GM18498 (cell line): Measurements from ENCODE around the gene AFDN.
"Not testable (repeated sequence)": the region's sequence is repeated elsewhere in the genome, so short reads cannot be mapped to it uniquely, and the experiment has no call there.

Experiments
- ATAC-seq: cut with Tn5 transposase; IDR thresholded peaks from one replicate; pipeline ENCODE4 v1.9.1; 2021; ENCODE audit warnings: mild to moderate bottlenecking, moderate library complexity; ENCODE audit not compliant: unreplicated experiment

AFDN gene

DNA sequence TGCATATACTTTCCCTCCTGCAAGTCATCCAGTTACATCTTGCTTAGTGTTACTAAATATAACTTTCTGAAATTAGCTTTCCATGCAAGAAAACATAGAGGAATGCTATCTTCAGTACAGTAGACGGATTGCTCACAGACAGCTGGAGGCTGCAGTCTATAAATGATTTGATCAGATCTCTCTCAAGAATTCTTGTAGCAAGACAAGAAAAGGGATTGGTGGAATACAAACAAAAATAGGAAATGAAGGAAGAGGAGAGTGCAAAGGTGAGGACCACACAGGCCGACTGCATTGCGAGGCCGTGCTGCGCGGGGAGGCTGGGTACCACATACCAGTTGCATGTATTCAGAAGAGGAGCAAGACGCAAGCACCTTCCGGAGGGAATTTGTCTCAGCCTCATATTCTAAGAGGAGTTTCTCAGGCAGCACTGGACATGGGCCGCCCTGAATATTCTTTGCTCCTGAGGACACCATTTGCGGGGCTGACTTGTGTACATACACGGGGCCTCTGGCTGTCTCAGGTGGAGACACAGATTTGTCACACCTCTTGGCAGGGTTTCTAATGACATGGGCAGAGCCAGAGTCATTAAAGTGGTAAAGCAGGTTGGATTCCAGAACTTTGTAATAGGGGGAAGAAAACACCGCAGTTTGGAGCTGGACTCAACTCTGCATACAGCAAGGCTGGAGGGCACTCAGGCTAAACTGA, 148.1 kb downstream of the AFDN start:
- no peak for ATAC-seq

DNA sequence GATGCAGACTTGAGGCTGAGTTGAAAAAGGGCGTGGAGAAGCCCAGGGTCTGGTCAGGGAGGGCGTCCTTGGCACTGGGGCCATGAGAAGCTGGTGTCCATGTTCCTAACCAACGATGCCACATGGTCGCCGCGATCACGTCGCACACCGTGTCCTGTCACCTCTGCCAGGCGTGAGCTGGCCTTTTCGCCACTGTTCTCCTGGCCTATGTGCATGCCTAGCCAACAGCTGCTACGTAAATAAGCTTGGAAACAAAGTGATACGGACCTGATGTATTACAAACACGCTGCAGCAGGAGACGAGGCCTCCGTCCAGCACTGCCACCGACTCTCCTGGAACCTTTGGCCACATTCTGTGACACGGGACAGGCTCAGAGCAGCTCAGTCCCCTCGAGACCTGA, 148.7 kb downstream of the AFDN start:
- no peak for ATAC-seq

DNA sequence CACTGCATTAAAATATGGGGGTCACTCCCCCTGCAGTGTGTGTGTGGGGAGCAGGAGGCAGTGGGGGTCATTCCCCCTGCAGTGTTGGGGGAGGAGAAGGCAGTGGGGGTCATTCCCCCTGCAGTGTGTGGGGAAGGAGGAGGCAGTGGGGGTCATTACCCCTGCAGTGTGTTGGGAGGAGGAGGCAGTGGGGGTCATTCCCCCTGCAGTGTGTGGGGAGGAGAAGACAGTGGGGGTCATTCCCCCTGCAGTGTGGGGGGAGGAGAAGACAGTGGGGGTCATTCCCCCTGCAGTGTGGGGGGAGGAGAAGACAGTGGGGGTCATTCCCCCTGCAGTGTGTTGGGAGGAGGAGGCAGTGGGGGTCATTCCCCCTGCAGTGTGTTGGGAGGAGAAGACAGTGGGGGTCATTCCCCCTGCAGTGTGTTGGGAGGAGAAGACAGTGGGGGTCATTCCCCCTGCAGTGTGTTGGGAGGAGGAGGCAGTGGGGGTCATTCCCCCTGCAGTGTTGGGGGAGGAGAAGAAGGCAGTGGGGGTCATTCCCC, 149.5 kb downstream of the AFDN start:
- not testable (repeated sequence) for ATAC-seq

DNA sequence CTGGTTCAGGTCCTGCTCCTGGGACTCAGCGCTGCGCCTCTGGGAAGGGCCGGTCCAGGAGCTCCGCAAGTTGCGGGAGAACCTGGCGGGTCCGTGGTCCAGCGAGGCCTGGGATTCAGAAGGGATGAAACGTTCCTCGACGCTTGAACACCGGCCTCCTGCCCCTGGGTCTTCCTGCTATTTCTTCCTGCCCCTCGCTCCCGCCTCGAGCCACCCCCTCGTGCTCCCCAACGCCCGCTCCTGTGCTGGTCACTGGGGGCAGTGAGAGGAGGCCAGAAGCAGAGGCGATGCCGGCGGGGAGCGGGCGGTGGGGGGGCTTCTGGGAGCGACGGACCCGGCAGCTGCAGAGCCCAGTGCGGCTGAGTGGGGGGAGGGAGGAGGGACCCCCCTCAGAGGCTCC, 150.0 kb downstream of the AFDN start:
- no peak for ATAC-seq

DNA sequence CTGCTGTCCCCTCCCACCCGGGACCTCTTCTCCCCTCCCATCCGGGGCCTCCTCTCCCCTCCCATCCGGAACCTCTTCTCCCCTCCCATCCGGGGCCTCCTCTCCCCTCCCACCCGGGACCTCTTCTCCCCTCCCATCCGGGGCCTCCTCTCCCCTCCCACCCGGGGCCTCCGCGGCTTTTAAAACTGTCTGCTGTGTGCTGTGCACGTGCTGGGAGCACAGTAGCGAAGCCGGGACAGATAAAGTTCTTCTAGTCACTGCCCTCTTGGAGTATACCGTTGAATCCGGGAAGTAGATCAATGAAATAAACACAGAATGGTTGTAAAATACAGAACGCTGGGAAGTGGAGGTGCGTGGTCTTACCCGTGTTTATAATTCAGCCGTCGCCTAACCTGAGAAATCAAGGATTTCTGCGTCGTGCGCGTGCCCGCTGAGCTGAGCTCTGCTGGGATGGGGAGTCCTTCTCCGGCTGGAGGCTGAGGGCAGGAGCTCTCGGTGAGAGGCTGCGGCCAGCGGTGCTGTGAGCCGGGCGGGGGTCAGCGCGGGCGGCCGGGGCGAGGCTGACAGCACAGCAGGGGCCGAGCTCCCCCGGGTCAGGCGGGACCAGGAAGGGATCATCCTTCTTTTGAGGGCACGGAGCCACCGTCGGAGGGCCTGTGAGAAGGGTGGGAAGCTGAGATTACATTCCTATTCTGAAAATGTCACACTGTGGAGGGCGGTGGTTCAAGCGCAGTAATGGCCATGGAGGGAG, 151.2 kb downstream of the AFDN start:
- no peak for ATAC-seq

DNA sequence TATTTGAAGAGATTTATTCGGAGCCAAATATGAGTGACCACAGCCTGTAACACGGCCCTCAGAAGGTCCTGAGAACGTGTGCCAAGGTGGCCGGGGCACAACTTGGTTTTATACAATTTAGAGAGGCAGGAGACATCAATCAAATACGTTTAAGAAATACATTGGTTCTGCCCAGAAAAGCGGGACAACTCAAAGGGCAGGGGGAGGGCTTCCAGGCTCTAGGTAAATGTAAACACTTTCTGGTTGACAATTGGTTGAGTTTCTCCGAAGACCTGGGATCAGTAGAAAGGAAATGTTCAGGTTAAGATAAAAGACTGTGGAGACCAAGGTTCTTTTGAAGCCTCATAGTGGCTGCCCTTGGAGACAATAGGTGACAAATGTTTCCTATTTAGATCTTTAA, 151.9 kb downstream of the AFDN start:
- no peak for ATAC-seq

DNA sequence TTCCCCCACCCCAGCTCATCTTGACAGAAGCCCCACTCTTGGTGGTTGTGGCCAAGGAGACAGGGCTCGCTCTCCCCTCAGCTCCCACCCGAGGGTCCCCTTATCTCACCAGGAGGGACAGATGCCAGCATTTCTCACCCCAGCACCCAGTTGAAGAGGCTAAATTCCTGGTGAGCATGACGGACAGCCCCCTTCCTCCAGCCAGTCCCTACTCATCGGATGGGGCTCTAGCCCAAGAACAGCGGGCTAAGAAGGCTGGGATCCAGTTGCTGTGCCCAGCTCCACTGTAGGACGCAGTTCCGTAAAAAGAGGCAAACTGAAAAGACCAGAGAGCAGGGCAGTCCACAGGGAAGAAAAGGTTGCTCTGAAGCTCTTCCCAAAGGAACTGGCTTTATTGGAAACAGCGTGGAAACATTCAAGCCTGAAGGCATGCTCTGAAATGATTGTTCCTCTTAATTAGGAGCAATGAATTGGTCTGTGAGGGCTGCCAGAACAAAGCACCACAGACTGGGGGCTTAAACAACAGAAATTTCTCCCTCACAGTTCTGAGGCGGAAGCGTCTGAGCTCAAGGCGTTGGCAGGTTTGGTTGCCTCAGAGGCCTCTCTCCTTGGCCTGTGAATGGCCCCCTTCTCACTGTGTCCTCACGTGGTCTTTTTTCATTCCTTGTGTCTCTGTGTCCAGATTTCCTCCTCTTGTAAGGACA, 152.9 kb downstream of the AFDN start:
- ATAC-seq, result no peak

DNA sequence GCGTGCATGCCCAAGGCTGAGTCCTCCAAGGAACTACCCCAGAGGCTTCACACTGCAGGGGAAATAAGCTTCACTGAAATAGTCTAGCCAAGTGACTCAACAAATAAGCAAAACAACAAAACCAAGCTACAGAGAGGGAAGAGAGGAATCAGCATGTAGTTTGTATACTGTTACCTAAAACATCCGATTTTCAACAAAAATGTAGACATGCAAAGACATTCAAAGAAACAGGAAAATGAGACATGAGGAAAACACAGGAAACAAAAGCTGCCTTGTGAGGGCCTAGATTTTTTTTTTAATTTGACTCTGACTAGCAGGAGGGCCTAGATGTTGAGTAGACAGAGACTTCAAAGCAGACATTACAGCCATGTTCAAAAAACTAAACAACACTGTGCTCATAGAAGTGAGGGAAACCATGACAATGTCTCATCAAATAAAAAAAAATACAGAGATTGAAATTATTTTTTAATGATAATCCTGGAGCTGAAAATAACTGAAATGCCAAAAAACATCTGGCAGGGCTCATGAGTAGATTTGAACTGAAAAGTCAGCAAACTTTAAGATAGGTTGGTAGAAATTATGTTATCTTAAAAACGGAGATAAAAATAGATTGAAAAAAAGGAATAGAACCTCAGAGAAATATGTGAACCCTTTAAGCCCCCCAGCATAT, 154.3 kb downstream of the AFDN start:
- no peak for ATAC-seq

DNA sequence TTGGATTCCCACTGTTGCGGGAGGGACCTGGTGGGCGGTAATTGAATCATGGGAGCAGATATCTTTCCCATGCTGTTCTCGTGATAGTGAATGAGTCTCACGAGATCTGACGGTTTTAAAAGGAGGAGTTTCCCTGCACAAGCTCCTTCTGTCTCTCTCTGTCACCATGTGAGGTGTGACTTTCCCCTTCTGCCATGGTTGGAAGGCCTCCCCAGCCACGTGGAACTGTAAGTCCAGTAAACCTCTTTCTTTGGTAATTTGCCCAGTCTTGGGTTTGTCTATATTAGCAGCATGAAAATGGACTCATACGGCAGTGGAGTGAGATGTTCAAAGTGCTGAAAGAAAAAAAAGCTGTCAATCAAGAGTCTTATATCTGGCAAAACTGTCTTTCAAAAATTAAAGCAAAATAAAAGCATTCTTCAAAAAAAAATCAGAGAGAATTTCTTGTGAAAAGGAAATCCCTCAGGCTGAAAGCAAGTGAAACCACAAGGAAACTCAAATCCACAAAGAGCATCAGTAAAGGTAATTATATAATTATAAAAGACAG, 155.3 kb downstream of the AFDN start:
- ATAC-seq, result no peak

DNA sequence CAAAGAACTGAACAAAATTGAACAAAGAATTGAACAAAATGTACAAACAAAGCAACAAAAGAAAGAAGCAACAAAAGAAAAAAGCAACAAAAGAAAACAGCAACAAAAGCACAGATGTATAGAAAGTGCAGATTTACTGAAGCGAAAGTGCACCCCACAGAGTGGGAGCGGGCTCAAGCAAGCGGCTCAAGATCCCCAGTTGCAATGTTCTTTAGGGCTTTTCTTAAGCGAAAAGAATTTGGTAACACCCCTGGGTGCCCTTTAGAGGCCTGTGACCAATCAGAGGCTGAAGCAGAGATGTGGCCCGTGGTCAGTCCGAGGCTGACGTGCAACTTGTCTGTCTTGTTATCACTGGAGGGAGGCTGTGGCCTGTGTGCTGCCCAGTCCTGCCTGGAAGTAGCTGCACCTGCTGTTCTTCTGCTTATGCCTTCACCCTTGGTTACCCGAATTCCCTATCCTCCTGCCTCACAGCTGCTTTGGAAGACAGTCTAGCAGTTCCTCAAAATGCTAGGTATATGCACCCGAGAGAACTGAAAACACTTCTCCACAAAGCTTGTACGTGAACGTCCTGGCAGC, 157.5 kb downstream of the AFDN start:
- ATAC-seq, result no peak

DNA sequence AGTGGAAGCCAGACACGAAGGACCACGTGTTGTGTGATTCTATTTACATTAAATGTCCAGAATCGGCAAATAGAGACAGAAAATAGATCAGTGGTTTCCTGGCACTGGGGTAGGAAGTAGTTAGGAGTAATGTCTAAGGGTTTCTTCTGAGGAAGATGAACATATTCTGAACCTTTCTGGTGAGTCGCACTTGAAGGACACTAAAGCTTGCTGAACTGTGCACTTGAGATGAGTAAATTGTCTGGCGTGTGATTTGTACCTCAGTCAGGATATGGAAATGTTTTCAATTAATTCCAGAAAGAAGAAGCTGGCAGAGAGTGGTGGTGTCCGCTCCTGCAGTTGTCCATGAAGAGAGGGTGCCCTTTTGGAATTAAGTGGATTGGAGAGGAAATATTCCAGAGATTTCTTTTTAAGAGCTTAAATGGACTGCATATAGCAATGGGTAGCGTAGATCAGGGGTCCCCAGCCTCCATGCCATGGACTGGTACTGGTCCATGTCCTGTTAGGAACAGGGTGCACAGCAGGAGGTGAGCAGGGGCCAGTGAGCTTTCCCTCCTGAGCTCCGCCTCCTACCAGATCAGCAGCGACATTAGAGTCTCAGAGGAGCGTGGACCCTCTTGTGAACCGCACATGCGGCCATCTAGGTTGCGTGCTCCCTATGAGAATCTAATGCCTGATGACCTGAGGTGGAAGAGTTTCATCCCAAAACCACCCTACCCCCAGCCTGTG, 158.3 kb downstream of the AFDN start:
- no peak for ATAC-seq

DNA sequence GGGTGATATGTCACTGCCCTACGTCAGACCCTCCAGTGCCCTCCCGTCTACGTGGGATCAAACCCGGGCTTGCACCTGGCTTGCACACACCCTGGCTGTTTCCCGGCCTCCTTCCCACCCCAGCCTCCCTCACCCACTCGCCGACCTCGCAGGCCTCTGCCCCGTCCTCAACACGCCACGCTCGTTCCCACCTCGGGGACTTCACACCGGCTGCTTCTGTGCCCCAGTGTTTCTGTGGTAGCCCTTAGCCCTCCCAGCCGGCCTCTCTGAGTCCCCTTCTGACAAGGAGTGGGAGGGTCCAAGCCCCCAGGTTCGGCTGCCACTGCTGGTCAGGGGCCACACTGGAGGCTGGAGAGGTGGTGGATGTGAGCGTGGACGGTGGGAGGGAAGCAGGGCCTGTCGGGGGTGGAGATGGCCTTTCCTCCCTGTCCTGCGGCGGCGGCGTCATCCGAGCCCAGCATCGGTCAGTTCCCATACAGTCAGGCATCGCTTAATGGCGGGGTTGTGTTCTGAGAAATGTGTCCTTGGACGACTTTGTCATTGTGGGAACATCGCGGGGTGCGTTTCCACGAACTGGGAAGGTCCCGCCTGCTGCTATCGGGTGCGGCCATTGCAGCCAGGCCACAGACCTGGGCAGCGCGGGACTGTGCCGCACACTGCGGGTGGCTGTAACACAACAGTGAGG, 159.3 kb downstream of the AFDN start:
- no peak for ATAC-seq

DNA sequence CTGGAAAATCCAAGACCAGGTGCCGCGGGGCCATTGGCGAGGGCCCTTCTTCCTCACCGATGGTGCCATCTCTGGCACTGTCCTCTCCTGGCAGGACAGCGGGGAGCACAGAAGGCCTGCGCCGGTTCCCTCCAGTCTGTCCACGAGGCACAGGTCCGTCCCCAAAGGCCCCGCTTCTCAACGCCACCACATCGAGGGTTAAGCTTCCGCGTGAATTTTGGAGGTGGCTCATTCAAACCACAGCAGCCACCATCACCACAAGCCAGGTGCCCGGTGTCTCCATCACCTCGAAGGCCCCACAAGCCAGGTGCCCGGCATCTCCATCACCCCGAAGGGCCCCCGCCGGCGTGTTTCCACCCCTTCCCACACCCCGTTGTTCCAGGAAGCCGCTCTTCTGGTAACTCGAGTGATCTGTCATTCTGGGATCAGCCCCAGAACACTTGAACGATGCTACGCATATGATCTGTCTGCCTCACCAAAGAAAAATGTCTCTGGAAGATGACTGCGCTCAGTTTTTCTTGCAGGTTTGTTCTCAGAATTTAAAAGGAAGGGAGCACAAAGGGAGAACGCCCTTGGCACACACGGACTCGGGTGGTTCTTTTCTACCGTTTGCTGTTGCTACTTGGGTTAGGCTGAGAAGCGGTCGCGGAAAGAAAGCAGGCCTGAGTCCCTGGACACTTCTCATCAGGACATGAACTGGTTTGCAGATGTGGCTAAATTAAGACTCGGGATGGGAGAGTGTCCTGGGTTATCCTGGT, 160.9 kb downstream of the AFDN start:
- no peak for ATAC-seq

DNA sequence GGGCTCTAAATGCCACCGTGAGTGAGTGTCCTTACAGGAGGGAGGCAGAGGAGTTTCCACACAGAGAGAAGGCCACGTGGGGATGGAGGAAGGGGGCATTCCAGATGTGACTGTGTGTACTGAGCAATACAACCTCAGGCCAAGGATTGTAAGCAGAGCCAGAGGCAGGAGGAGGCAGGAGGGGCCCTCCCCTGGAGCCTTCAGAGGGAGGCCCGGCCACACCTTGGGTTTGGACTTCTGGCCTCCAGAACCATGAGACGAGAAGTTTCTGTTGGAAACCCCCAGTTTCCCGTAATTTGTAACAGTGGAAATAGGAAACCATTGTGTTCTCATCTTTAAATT, 161.4 kb downstream of the AFDN start:
- no peak for ATAC-seq

DNA sequence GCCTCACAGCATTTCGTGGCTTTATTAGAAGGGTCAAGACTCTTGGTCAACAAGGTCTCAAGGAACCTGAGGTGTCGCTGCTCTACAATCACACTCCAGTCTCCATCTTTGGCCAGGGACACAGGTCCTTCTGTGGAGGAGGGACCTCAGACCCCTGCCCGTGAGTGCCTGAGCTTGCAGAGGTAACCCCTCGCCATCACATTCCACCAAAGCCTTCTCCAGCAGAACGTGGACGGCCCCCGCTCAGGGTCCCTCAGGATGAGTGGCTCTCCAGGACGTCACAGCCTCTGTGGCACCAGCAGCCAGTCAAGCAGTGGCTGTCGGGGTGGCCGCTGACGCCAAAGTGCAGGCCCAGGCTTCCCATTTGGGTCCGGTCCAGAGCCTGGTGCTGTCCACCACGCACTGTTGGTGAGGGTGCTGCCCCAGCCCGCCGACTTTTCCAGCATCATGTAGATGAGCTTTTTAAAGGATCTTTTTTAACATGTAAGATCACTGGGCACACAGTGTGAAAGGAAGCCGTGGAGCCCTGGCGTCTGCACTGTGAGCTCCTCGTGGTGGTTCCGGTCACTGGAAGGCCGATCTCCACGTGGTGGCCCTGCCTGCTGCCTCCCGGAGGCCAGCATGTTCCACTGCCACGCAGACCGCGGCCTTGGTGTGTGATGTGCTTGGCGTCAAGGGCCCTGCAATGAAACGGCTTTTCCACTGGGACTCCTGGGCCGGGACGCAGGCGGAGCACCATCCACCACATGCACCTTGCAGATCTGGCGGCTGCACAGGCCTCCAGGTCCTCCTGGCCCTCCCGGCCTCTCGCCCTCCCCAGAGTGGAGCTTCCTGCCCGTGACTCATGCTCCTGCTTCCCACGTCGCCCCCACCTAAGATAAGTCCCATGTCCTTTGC, 162.5 kb downstream of the AFDN start:
- no peak for ATAC-seq

DNA sequence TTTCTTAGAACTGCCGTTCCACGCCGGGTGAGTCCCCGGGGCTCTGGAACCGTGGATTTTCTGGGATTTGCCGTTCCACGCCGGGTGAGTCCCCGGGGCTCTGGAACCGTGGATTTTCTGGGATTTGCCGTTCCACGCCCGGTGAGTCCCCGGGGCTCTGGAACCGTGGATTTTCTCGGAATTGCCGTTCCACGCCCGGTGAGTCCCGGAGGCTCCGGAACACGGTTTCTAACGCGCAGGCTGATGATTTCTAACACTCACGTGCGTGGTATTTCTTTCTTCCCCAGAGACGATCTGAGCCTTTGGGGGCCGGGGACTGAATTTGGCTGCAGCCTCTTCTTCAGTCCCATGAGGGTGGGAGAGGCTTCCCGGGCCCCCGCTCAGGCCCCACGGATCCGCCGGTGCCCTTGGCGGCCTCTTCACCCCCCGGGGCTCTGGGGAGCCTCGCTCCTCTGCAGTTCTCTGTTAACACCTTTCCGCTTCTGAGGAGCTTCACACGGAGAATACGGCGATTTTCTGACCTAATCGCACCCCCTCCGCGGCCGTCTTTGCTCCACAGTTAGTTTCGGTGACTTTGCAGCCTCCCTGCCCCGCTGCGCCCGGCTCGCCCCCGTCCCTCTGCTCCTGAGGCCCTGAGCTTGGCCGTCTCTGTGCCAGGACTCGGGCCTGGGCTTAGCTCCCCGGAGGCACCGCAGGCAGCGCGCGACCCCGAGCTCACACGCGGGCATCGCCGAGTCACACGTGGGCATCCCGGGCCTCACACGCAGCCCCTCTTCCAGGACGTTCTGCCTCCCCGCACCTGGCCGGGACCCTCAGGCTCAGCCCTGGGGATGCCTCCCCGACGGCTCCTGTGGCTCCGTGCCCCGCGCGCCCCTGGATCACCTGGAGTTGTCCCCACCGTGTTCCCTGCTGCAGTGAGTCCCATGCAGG, 163.6 kb downstream of the AFDN start:
- ATAC-seq, result no peak

DNA sequence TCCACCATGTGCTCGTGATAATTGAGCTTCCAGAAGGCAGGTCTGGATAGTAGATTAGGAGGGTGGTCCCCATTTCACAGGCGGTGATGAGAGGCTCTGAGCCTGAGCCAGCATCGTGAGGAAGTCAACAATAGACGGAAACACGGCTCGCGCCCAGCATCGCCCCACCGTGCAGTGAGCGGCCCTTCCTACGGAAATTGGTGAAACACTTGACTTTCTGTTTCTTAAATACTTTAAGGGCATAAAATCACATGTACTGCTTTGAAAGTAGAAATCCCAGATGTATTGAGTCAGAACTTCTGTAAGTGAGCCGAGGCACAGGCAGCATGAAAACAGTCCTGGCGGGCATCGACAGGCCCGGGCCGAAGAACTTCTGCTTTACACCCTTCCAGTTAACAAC, 166.5 kb downstream of the AFDN start:
- ATAC-seq, result no peak
